HL-60/S4 treated with phorbol 12-myristate 13-acetate at 8.2 ng/mL for 4 days and 3 days (cell line): ENCODE results near the gene TBC1D2B.

Source experiments
- in situ Hi-C: fragments of 300-500 bp; cut with MboI; formaldehyde crosslinking; loops from 2 replicates; pipeline ENCODE4 v1.15.0; 2022; ENCODE audit warnings: low sequenced_read_pairs

The TBC1D2B gene

DNA sequence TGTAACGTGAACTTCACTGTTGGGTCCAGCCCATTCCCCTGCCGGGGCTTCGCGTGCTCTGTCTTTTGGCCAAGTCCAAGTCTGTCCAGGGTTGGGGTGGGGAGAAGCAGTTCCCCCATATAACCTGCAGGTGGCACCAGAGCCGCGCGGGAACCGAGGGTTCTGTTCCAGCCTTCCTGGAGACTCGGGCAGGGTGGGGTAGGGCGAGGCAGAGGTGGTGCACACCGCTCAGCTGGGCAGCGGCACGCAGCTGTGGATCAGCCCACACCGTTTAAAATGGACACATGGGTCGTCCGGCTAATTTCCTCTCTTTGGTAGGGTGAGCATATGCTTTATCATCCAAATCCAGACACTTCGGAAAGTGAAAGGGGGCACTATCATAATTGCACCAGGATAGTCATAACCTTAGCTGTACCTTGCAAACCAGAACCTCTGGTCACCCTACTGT is 118.1 kb downstream of the TBC1D2B start:
- in situ Hi-C loops: loop anchor here (25.0 kb wide), 1 partner anchor 278 kb away; the partner anchor contains the start of gene ACSBG1

DNA sequence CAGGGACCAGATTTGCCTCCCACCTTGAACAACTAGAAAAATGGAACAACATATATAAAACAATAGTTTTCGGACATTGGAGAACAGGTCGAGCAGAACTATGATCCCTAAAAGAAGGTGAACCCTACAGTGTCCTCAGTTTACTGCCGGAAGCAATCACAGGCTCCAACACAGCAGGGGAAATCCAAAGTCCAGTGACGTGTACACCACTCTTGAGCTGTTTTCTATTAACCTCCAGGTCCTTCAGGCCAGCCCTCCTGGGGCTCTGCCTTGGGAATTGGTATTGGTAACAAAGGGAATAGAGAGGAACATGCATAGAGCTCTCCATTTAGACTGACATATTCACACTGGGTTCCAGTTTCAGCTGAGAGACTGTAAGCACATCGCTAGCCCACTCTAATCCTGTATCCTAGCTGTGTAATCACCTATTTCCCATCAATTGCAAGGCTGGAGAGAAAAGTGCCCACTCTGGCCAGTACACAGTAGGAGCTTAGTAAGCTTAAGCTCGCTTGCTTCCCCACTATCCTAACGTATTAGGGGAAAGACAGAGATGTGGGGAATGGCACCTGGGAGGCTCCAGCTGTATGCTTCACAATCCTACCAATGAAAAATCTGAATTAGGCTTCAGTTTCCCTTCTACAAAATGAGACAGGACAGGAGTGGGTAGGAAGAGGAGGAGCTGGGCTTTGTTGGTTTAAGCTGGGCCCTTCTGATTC is 118.6 kb downstream of the TBC1D2B start:
- in situ Hi-C loops: loop anchor here (25.0 kb wide), 1 partner anchor 278 kb away; the partner anchor contains the start of gene ACSBG1

DNA sequence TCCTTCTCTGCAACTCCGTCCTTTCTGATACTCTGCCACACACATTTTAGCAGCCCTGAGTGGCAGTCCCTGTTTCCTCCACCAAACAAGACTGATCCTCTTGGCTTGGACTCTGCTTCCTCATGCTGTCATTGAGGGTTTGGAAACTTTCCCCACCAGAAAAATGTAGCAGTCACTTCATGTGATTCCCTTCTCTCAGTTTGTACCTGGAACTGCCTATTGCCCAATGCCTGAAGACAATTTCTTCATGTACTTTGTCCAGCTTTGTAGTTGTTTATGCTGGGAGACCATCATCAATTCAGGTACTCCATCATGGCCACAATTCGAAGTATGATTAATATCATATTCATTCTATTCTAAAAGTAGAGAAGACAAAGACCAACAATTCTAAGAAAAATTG is 119.5 kb downstream of the TBC1D2B start:
- in situ Hi-C loops: loop anchor here (25.0 kb wide), 1 partner anchor 279 kb away; the partner anchor contains the start of gene ACSBG1

DNA sequence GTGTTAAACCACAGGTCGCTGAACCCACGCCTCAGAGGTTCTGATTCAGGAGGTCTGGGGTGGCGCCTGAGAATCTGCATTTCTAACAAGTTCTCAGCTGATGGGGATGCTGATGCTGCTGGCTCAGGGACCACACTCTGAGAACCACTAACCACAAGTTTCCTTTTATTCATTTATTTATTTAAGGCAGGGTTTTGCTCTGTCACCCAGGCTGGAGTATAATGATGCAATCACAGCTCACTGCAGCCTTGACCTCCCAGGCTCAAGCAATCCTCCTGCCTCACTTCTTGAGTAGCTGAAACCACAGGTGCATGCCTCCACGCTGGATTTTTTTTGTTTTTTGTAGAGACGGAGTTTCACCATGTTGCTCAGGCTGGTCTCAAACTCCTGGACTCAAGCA is 123.6 kb downstream of the TBC1D2B start:
- in situ Hi-C loops: loop anchor here (25.0 kb wide), 1 partner anchor 283 kb away; the partner anchor contains the start of gene ACSBG1

DNA sequence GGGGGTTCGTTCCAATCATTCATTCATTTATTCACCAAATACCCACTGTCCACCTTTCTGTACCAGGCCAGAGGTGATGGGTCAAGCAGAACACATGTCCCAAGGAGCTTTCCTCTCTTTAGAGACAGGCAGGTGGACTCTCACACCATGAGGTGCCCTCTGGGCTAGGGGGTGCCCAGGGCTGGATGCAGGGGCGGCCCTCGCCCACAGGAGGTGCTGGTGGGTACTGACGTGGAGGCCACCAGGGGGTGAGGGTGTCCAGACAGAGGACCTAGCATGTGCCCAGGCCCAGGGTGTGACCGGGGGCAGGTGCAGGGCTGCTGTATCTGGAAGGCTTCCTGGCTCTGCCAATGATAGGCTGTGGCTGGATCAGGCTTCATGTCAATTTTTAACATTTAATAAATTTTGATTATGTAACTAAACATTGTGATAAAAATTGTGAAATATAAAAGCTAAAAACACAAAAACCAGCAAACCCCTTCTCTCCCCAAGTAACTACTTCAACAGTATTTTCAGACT is 124.5 kb downstream of the TBC1D2B start:
- in situ Hi-C loops: loop anchor here (25.0 kb wide), 1 partner anchor 284 kb away; the partner anchor contains the start of gene ACSBG1

DNA sequence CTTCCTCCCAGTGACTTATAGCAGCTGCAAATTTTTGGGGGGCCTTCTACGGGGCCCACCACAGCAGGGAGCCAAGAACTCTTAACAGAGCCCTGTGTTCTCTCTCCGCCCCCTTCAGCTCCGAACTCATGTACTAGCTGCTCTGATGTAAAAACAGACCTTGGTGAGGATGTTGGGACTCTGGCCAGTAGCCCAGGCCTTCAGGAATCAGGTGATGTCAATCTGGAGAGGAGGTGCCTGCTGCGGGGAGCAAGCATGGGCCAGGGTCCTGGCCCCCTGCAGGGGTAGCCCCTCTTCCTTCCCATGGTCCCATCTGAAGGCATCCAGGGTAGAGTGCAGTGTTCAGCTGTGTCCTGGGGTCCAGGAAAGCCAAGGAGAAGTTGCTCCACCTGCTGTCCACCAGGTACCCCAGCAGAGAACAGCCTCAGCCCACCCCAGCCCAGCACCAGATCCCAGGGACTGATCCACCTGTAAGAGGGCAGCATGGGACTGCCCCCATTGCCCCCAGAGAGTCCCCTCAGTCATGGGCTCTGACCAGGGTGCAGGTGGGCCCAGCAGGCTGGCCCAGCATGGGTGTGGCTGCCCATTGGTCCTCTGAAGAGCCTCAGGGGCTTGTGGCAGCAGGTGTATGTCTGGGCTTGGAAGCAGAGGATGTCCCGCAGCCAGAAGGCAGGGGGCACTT is 126.3 kb downstream of the TBC1D2B start:
- in situ Hi-C loops: loop anchor here (25.0 kb wide), 1 partner anchor 286 kb away; the partner anchor contains the start of gene ACSBG1

DNA sequence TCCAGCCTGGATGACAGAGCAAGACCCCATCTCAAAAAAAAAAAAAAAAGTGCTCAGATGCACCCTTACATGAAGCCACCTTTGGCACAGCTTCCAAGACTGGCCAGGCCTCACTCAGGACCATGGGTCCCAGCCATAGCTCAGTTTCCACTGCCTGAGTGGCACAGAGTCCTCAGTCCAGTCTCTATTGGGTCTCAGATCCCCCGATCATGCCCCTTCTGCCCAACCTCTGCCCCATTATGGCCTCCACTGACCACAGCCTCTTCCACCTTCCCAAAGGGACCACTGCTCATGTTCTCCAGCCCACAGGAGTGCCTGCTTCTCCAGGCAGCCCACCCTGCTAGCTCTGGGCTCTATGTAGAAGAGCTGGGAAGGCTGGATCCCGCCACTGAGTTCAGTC is 127.0 kb downstream of the TBC1D2B start:
- in situ Hi-C loops: loop anchor here (25.0 kb wide), 1 partner anchor 287 kb away; the partner anchor contains the start of gene ACSBG1

DNA sequence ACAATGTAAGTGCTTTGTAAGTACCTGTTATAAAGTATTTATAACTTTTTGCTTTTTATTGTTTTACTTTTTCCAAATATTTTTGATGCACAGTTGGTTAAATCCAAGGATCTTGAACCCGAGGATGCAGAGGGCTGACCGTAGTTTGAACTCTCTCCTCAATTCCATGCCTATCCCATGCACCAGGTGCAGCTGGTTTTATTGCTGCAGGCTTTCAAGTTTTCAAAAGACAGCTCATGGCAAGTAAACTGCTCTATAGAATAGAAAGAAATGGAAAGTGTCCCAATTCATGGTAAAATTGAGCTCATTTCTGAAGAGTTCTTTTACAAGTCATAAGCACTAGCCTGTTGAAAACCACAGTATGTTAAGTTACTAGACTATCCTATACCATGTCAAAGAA is 131.9 kb downstream of the TBC1D2B start:
- in situ Hi-C loops: no loop called here
